Activated T-helper 2 cell treated with anti-CD3 and anti-CD28 coated beads, Interferon-gamma antibody, Interleukin-2, Interleukin-4, amounts not matched to agents 10 μg/mL and 5 μg/mL and 100 μg/mL, durations not matched to agents 14 hours and 24 hours and 36 hours (primary cell): ENCODE data around the gene SYT17. TPM values are rescaled to one million over a fixed set of nuclear protein-coding genes. Genes with fewer than 3 reads are reported as not detected.

Experiments used
- DNase-seq: peaks from one replicate; pipeline ENCODE4 v3.0.0; 2021; ENCODE audit warnings: low spot score
- H3K27ac Mint-ChIP-seq: one replicate; pipeline ENCODE4 v1.8.0; 2021; ENCODE audit warnings: mixed read lengths
- H3K27me3 Mint-ChIP-seq: one replicate; pipeline ENCODE4 v1.8.0; 2021; ENCODE audit warnings: low read depth, mixed read lengths
- H3K36me3 Mint-ChIP-seq: one replicate; pipeline ENCODE4 v1.8.0; 2021; ENCODE audit warnings: low read depth, mixed read lengths
- H3K4me1 Mint-ChIP-seq: one replicate; pipeline ENCODE4 v1.8.0; 2021; ENCODE audit warnings: low read depth, mixed read lengths
- H3K4me3 Mint-ChIP-seq: one replicate; pipeline ENCODE4 v1.8.0; 2021; ENCODE audit warnings: low read depth, mild to moderate bottlenecking, moderate library complexity, mixed read lengths
- H3K9me3 Mint-ChIP-seq: one replicate; pipeline ENCODE4 v1.8.0; 2021; ENCODE audit warnings: mixed read lengths
- intact Hi-C: fragments of 100-400 bp; cut with micrococcal nuclease; formaldehyde crosslinking; loops from one replicate; pipeline ENCODE4 v1.15.1; 2023
- total RNA-seq: library from RNA; stranded (reverse); gene quantifications from 2 replicates; pipeline ENCODE4 v1.2.3, GENCODE V29; 2022

The SYT17 gene
- total RNA-seq, 1 donor from 2014 or later: 0.57 TPM

- DNase-seq: no peak
- no peaks in the 10 kb centered on the region for H3K36me3 Mint-ChIP-seq
- no peaks in the 10 kb centered on the region for H3K9me3 Mint-ChIP-seq
- intact Hi-C loops: no loop called here
- no peak overlapping the region for H3K27ac Mint-ChIP-seq
- peaks cover 5% of the 10 kb centered on the region for H3K27me3 Mint-ChIP-seq
- no peaks in the 10 kb centered on the region for H3K4me1 Mint-ChIP-seq
- H3K4me3 Mint-ChIP-seq: no peak overlapping the region
Measured at GRCh38 chr16:19309178-19309577, 141.1 kb downstream of the SYT17 start.

GRCh38 chr16:19314718-19315425 lies 146.8 kb downstream of the SYT17 start:
- intact Hi-C loops: no loop called here
- H3K27me3 Mint-ChIP-seq: peaks cover 6% of the 10 kb centered on the region
- H3K4me3 Mint-ChIP-seq: no peak overlapping the region
- H3K27ac Mint-ChIP-seq: no peak overlapping the region
- no peaks in the 10 kb centered on the region for H3K36me3 Mint-ChIP-seq
- no peaks in the 10 kb centered on the region for H3K9me3 Mint-ChIP-seq
- H3K4me1 Mint-ChIP-seq: no peaks in the 10 kb centered on the region
- no peak for DNase-seq

GRCh38 chr16:19315889-19316433 lies 147.9 kb downstream of the SYT17 start:
- H3K27ac Mint-ChIP-seq: no peak overlapping the region
- peaks cover 6% of the 10 kb centered on the region for H3K27me3 Mint-ChIP-seq
- H3K9me3 Mint-ChIP-seq: no peaks in the 10 kb centered on the region
- H3K36me3 Mint-ChIP-seq: no peaks in the 10 kb centered on the region
- no peaks in the 10 kb centered on the region for H3K4me1 Mint-ChIP-seq
- no peak overlapping the region for H3K4me3 Mint-ChIP-seq
- intact Hi-C loops: no loop called here
- DNase-seq: no peak

GRCh38 chr16:19316846-19317245 lies 148.8 kb downstream of the SYT17 start:
- Mint-ChIP-seq H3K36me3 (no peaks in the 10 kb centered on the region), H3K9me3 (no peaks in the 10 kb centered on the region), H3K4me1 (no peaks in the 10 kb centered on the region), H3K27ac (no peak overlapping the region), H3K4me3 (no peak overlapping the region), H3K27me3 (peaks cover 6% of the 10 kb centered on the region)
- no peak for DNase-seq
- intact Hi-C loops: no loop called here

Other genes with a start within 250 kb of the SYT17 start
- 128 and 137 TPM in 2 replicates for gene SMG1, start 241.8 kb upstream of the SYT17 start, total RNA-seq
- not detected in 2 replicates for gene TMC7, start 184.3 kb upstream of the SYT17 start, total RNA-seq
- gene COQ7, start 100.6 kb upstream of the SYT17 start, total RNA-seq: 19.5 and 19.7 TPM in 2 replicates
- 44.4 and 48.0 TPM in 2 replicates for gene ITPRIPL2, start 54.3 kb upstream of the SYT17 start, total RNA-seq
- gene CLEC19A, start 117.5 kb downstream of the SYT17 start, total RNA-seq: not detected in 2 replicates
- 0.05 TPM in 1 of 2 replicates, not detected in the other for gene TMC5, start 249.6 kb downstream of the SYT17 start, total RNA-seq